Ascending aorta (tissue), 2 donors: ENCODE results near the gene IMMP1L. TPM values are rescaled to one million over a fixed set of nuclear protein-coding genes. Genes with fewer than 3 reads are reported as not detected.

Source experiments
- DNase-seq, 2 donors: peaks; one replicate each; pipeline ENCODE4 v3.0.0-alpha.2; 2019; ENCODE audit warnings: low spot score in 2 of 2
- H3K27ac ChIP-seq, 2 donors: fragments of 200-600 bp; sonication (generic); one replicate each; pipeline ENCODE4 v1.5.1; 2016 to 2017; ENCODE audit warnings: mild to moderate bottlenecking in 1 of 2
- H3K27me3 ChIP-seq: fragments of 200-600 bp; sonication (generic); one replicate; pipeline ENCODE4 v1.5.1; 2017
- H3K36me3 ChIP-seq, 2 donors: fragments of 200-600 bp; sonication (generic); one replicate each; pipeline ENCODE4 v1.5.1; 2016
- H3K4me1 ChIP-seq, 2 donors: fragments of 200-600 bp; sonication (generic); one replicate each; pipeline ENCODE4 v1.5.1; 2016 to 2017; ENCODE audit warnings: mild to moderate bottlenecking in 1 of 2
- H3K4me3 ChIP-seq, 2 donors: fragments of 200-600 bp; sonication (generic); one replicate each; pipeline ENCODE4 v1.5.1; 2016 to 2017; ENCODE audit warnings: mild to moderate bottlenecking in 1 of 2
- H3K9me3 ChIP-seq, 2 donors: fragments of 200-600 bp; sonication (generic); one replicate each; pipeline ENCODE4 v1.5.1; 2016
- intact Hi-C: fragments of 100-400 bp; cut with DNase I; formaldehyde crosslinking; loops from one replicate; pipeline ENCODE4 v1.15.1; 2023
- total RNA-seq: library from RNA; depleted of rRNA; stranded (reverse); fragments of >200 nt; gene quantifications from one replicate; pipeline ENCODE4 v1.1.0, GENCODE V29; 2016
- TF ChIP-seq, protein P1 (sequence below), 3 experiments: fragments of 200-600 bp in 2 of 3; fragments of 450-650 bp in 1 of 3; sonication (generic) in 2 of 3; IDR thresholded peaks; one replicate each; pipeline ENCODE4 v1.5.1; 2016 to 2019; ENCODE audit warnings: antibody characterized with exemption in 3 of 3, mild to moderate bottlenecking in 1 of 3, moderate library complexity in 1 of 3

IMMP1L gene
- total RNA-seq, 1 donor from 2014 or later: not detected

DNA sequence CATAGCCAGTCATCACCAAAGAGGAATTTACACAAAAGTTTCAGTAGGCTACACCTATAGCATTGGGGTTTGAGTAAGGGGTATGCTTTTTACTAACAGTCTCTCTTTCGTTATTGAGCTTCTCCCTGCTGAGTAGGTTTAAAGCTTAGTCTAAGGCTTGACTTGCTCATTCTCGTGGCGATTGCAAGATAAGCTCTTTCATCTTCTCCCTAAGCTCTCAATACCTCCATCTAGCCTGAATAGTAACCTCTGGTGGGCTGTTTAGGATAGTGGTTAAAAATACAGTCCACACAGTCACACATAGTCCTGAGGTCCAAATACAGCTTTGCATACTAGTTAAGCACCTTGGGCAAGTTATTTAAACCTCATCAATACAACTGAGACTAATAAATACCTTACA is 65.6 kb downstream of the IMMP1L start:
- no peak for DNase-seq
- intact Hi-C loops: no loop called here
- TF ChIP-seq, protein P1, sequence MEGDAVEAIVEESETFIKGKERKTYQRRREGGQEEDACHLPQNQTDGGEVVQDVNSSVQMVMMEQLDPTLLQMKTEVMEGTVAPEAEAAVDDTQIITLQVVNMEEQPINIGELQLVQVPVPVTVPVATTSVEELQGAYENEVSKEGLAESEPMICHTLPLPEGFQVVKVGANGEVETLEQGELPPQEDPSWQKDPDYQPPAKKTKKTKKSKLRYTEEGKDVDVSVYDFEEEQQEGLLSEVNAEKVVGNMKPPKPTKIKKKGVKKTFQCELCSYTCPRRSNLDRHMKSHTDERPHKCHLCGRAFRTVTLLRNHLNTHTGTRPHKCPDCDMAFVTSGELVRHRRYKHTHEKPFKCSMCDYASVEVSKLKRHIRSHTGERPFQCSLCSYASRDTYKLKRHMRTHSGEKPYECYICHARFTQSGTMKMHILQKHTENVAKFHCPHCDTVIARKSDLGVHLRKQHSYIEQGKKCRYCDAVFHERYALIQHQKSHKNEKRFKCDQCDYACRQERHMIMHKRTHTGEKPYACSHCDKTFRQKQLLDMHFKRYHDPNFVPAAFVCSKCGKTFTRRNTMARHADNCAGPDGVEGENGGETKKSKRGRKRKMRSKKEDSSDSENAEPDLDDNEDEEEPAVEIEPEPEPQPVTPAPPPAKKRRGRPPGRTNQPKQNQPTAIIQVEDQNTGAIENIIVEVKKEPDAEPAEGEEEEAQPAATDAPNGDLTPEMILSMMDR (IDR thresholded peaks at IDR 0.05): no peak
- no peaks in the 10 kb centered on the region for H3K4me1 ChIP-seq
- H3K36me3 ChIP-seq: peaks cover 0 to 6% of the 10 kb centered on the region in 2 donors
- no peak overlapping the region for H3K27ac ChIP-seq
- H3K4me3 ChIP-seq: no peak overlapping the region
- no peaks in the 10 kb centered on the region for H3K27me3 ChIP-seq
- H3K9me3 ChIP-seq: no peaks in the 10 kb centered on the region

DNA sequence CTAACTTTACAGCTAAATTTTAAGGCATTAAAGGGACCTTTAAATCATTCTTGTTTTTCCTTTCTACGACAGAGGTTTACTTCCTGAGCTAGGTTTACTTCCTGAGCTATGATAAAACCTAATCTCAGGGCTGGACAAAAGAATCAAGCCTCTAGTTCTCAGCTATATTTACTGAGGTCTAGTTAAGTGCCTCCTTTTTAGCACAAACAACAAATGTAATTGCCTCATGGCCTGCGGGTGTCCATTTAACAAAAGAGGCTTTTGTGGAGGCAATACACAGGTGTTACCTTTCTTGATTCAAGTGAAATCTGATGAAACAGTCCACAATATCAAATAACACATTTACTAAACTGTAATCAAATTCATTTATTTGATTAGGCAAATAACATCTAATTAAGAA is 67.3 kb downstream of the IMMP1L start:
- no peaks in the 10 kb centered on the region for H3K27me3 ChIP-seq

DNA sequence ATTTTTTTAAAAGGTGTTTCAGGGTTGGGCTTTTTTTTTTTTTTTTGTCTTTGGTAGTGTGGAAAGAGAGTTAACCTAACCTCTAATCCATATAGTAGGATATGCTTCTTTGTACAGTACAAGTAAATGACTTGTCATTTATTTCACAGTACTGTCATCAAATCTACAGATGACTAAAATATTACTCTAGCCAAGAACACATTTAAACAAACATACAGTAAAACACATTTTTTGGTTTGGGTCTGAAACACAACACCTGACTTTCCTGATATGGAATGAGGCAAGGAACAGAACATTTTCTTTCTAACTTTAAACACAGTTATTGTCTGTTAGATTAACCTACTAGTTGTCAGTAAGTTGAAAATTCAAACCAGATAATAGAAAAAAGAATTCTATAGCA is 68.1 kb downstream of the IMMP1L start:
- intact Hi-C loops: no loop called here
- Histone ChIP-seq H3K27me3 (no peaks in the 10 kb centered on the region), H3K4me3 (no peak overlapping the region), H3K9me3 (no peaks in the 10 kb centered on the region), H3K36me3 (peaks cover 0 to 3% of the 10 kb centered on the region in 2 donors), H3K4me1 (no peaks in the 10 kb centered on the region), H3K27ac (no peak overlapping the region)
- TF ChIP-seq, protein P1 (IDR thresholded peaks at IDR 0.05): no peak
- DNase-seq: no peak

More for the DNA sequence above, 67.3 kb downstream of the IMMP1L start:
- no peak overlapping the region for H3K27ac ChIP-seq
- no peaks in the 10 kb centered on the region for H3K4me1 ChIP-seq
- TF ChIP-seq, protein P1 (IDR thresholded peaks at IDR 0.05): no peak
- H3K36me3 ChIP-seq: peaks cover 0 to 3% of the 10 kb centered on the region in 2 donors
- no peak overlapping the region for H3K4me3 ChIP-seq
- DNase-seq: no peak
- no peaks in the 10 kb centered on the region for H3K9me3 ChIP-seq
- intact Hi-C loops: no loop called here

DNA sequence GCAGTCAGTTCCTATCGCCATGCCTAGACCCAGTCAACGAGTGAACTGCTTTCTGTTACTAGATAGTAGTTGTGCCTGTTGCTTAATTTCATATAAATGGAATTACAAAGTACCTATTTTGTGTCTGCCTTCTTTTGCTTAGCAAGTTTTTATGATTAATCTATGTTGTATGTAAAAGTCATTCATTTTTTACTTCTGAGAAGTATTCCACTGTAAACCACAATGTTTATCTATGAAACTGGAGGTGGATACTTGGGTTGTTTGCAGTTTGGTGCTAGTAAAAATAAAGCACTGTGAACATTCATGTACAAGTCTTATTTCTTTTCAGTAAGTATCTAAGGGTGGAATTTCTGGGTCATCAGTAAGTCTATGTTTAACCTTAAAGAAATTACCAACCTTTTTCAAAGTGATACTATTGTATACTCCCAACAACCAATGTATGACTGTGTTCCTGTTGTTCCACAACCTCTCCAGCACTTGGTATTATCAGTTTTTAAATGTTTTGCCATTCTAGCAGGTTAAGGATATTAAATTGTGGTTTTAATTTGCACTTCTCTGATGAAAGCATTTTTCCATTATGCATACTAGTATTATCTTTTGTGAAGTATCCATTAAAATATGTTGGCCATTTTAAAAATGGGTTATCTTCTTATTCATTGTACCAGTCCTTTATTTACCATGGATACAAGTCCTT is 71.5 kb downstream of the IMMP1L start:
- no peaks in the 10 kb centered on the region for H3K27me3 ChIP-seq
- TF ChIP-seq, protein P1 (IDR thresholded peaks at IDR 0.05): no peak
- no peaks in the 10 kb centered on the region for H3K4me1 ChIP-seq
- H3K36me3 ChIP-seq: no peaks in the 10 kb centered on the region
- no peak for DNase-seq
- intact Hi-C loops: no loop called here
- H3K4me3 ChIP-seq: no peak overlapping the region
- H3K9me3 ChIP-seq: no peaks in the 10 kb centered on the region
- no peak overlapping the region for H3K27ac ChIP-seq

DNA sequence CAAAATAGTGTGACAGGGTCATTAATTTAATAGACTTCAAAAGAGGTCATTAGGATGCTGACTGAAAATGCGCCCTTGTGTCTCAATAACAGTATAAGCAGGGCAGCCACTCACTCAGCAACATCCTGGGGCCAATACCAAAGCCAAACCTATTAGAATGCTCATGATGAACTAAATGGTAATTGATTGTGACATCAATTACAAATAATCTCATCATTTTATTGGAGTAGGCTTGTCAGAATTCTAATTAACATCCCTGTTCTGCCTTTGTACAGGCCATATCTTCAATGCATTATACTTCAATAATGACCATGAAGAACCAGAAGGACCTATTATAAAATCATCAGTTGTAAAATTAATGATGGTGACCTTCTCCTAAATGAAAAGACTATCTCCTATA is 75.6 kb downstream of the IMMP1L start:
- Histone ChIP-seq H3K4me3 (no peak overlapping the region), H3K27ac (no peak overlapping the region), H3K27me3 (no peaks in the 10 kb centered on the region), H3K9me3 (no peaks in the 10 kb centered on the region), H3K36me3 (peaks cover 4 to 26% of the 10 kb centered on the region in 2 donors), H3K4me1 (no peaks in the 10 kb centered on the region)
- intact Hi-C loops: no loop called here
- DNase-seq: no peak
- TF ChIP-seq, protein P1 (IDR thresholded peaks at IDR 0.05): no peak
